ENCODE data around the gene MAT1A. TPM values are rescaled to one million over a fixed set of nuclear protein-coding genes. Genes with fewer than 3 reads are reported as not detected.
"Not testable (repeated sequence)": the region's sequence is repeated elsewhere in the genome, so short reads cannot be mapped to it uniquely, and the experiment has no call there.

MAT1A gene
- total and polyA plus RNA-seq, 9 donors, result 0.72 to 7.7 (median 1.5) TPM

DNA sequence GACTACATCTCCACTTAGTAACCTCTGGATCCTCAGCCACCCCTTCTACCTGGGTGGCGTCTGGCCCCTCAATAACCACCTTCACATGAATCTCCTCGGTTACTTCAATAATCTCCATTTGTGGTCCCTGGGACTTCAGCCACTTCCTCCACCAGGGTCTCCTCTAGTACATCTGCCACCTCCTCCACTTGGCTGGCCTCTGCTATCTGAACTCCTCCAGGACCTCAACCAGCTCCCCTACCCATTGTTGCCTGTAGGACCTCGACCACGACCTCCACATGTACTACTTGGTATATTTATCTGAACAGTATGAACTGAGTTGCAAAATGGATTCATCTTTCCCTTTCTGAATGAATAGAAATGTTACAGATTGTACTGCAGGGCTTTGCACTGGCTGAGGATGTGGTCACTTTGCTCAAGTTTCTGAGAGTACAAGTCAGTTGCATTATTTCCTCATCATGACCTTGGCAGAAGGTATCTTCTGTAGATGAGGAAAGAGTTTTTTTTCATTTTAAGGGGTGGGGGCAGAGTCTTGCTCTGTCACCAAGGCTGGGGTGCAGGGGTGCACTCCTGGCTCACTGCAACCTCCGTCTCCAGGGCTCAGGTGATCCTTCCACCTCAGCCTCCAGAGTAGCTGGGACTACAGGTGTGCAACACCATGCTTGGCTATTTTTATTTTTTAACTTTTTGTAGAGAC lies 36.0 kb downstream of the MAT1A start:
- 78 to 88% (median 81%) methylated on average over 5 of the region's 5 CpGs for WGBS, 3 donors
- H3K4me3 ChIP-seq, result no peak overlapping the region
- no peak for DNase-seq
- TF ChIP-seq EP300 (IDR thresholded peaks at IDR 0.05) (no peak), POLR2A (IDR thresholded peaks at IDR 0.05) (no peak)
- TF ChIP-seq, protein P1, sequence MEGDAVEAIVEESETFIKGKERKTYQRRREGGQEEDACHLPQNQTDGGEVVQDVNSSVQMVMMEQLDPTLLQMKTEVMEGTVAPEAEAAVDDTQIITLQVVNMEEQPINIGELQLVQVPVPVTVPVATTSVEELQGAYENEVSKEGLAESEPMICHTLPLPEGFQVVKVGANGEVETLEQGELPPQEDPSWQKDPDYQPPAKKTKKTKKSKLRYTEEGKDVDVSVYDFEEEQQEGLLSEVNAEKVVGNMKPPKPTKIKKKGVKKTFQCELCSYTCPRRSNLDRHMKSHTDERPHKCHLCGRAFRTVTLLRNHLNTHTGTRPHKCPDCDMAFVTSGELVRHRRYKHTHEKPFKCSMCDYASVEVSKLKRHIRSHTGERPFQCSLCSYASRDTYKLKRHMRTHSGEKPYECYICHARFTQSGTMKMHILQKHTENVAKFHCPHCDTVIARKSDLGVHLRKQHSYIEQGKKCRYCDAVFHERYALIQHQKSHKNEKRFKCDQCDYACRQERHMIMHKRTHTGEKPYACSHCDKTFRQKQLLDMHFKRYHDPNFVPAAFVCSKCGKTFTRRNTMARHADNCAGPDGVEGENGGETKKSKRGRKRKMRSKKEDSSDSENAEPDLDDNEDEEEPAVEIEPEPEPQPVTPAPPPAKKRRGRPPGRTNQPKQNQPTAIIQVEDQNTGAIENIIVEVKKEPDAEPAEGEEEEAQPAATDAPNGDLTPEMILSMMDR (IDR thresholded peaks at IDR 0.05), result no peak
- no peak overlapping the region for H3K27ac ChIP-seq
- intact Hi-C loops (cut with DNase I), result no loop called here
- H3K27me3 ChIP-seq, result no peaks in the 10 kb centered on the region
- H3K9me3 ChIP-seq, result no peaks in the 10 kb centered on the region
- no peaks in the 10 kb centered on the region for H3K4me1 ChIP-seq (ENCODE audit: insufficient read depth)
- H3K36me3 ChIP-seq, result no peaks in the 10 kb centered on the region

DNA sequence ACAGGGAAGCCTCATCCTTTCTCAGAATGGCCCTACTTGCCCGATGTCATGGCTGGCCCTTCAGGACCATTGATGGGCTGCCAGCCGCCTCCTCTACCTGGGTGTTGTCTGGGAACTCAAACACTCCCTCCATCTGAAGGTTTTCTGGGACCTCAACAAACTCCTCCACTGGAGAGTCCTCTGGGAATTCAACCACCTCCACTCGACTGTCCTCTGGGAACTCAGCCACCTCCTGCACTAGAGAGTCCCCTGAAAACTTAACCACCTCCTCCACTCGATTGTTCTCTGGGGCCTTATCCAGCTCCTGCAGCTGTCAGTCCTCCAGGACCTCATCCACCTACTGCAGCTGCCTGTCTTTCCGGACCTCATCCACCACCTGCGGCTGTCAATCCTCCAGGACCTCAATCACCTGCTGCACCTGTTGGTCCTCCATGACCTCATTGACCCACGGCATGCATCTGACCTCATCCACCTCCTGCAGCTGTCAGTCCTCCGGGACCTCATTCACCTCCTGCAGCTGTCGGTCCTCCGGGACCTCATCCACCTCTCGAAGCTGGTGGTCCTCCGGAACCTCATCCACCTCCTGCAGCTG lies 37.1 kb downstream of the MAT1A start:
- no peak for DNase-seq
- Histone ChIP-seq H3K36me3 (no peaks in the 10 kb centered on the region), H3K4me1 (ENCODE audit: insufficient read depth) (no peaks in the 10 kb centered on the region), H3K27me3 (no peaks in the 10 kb centered on the region), H3K4me3 (no peak overlapping the region), H3K27ac (no peak overlapping the region), H3K9me3 (no peaks in the 10 kb centered on the region)
- no peak for TF ChIP-seq POLR2A (IDR thresholded peaks at IDR 0.05)
- 85 to 86% (median 85%) methylated on average over 12 of the region's 12 CpGs for WGBS, 3 donors
- intact Hi-C loops (cut with DNase I), result no loop called here

DNA sequence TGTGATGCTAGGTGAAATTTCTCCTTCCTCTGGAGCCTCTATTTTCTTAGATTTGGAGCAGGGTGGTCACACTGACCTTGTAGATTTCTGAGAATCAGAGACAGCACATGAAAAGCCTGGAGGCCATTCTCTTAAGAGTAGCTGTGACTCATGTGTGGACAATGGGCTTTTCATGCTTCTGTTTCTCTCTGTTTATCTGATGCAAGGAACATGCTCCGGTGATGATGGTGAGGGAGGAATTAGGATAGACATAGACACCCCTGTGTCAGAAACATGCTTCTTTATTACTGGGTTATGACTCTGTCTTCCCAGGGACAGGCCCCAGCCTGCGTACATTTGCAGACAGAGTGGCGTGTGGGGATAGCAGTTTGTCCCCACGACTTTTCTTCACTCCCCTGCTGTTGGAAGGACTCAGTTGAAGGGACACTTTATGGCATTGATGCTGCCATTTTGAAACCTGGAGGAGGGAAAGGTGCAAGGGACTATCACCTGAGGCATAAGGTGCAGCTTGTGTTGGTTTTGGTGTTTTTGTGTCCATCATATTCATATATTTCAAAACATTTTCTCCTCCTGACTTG lies 37.7 kb downstream of the MAT1A start:
- 84 to 91% (median 88%) methylated on average over 3 to 4 of the region's 4 CpGs for WGBS, 3 donors

DNA sequence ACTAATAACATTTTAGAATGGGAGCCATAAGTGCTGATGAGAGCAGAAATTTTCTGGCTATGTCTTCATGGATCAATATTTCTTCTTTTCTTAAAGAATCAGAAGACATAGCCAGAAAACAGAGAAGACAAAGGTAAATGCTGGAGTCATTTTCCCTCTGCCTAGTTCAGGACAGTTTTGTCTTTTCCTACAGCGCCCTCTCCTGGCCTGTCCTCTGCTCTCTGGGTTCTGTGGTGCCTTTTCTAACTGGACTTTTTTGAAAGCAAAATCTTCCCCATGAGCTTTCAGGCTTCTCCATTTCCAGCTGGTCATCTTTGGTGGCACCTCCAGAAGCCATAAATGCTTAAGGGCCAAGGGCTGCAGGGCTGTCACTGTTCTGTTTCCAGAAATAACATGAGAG lies 39.1 kb downstream of the MAT1A start:
- DNase-seq; H3K9me3 ChIP-seq; intact Hi-C loops (cut with DNase I); H3K27ac ChIP-seq; H3K4me3 ChIP-seq; H3K27me3 ChIP-seq; H3K36me3 ChIP-seq; H3K4me1 ChIP-seq (ENCODE audit: insufficient read depth): not testable (repeated sequence)
- no CpG with 5 or more reads among the region's 1 CpG for WGBS, 3 donors

More for the DNA sequence above, 37.7 kb downstream of the MAT1A start:
- H3K9me3 ChIP-seq; H3K27me3 ChIP-seq; intact Hi-C loops (cut with DNase I); H3K4me3 ChIP-seq; H3K36me3 ChIP-seq; DNase-seq; H3K4me1 ChIP-seq (ENCODE audit: insufficient read depth); H3K27ac ChIP-seq: not testable (repeated sequence)

DNA sequence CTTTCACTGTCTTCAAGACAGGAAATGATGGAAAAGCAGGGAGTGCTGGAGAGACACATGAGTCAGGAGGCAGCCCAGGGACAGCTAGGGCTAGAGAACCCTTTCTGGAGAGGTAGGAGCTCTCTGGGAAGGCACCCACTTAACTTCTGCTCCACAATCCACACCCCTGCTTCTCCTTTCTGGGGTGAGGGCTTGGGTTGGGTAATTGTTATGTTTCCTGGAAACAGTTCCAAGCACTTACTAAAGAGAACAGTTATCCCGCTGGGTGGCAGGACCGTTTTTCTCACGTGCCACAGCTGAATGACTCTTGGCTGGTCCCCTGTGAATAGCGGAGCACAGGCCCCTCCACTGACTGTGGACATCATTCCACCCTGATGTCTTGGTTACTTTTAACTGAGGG lies 39.6 kb downstream of the MAT1A start:
- WGBS, 3 donors, result 69% methylated on average over 3 of the region's 4 CpGs; no CpG with 5 or more reads in 2 of the 3 donors
- H3K27me3 ChIP-seq; H3K27ac ChIP-seq; DNase-seq; H3K4me1 ChIP-seq (ENCODE audit: insufficient read depth); intact Hi-C loops (cut with DNase I); H3K9me3 ChIP-seq; H3K36me3 ChIP-seq; H3K4me3 ChIP-seq: not testable (repeated sequence)

DNA sequence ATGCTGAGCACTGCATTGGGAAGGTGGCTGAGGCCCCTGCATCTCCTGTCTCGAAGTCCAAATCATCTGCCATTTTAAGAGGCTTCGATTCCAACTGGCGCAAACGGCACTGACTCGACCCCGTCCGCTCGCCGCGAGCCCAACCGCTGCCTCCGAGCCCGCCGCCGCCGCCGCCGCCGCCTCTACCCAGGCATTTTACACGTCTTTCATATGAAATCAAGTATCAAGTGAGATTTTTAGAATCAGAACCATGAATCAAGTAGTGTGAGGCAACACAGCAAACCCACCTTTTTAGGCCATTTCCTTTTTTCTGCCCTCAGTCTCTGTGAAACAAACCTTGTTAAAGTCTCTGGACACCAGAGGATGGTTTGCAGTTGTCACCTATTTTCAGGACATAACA lies 41.8 kb downstream of the MAT1A start:
- DNase-seq; H3K9me3 ChIP-seq; H3K4me3 ChIP-seq; H3K4me1 ChIP-seq (ENCODE audit: insufficient read depth); H3K27me3 ChIP-seq; H3K36me3 ChIP-seq; H3K27ac ChIP-seq; intact Hi-C loops (cut with DNase I): not testable (repeated sequence)
- 90 to 100% (median 97%) methylated on average over 1 to 18 of the region's 20 CpGs for WGBS, 3 donors

DNA sequence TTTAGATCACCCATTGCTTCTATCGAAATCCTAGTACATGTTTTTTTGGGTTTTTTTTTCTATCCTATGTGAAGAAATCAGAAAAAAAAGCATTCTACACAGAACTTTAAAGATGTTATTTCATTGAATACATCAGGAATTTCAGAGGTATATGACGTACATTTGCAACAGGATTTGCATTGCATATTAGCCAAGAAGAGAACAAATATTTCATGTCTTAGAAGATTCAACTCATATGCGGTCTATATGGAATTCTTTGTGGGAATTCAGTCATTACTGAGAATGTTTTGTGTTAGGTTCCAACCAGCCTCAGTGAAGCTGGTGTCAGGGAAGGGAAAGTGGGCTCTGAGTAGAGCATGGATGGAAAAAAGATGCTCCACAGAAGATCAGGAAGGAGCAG lies 45.1 kb downstream of the MAT1A start:
- H3K9me3 ChIP-seq; H3K27me3 ChIP-seq; H3K36me3 ChIP-seq; H3K27ac ChIP-seq; H3K4me1 ChIP-seq (ENCODE audit: insufficient read depth); H3K4me3 ChIP-seq; intact Hi-C loops (cut with DNase I); DNase-seq: not testable (repeated sequence)
- 78 to 86% (median 79%) methylated on average over 3 of the region's 3 CpGs for WGBS, 3 donors

DNA sequence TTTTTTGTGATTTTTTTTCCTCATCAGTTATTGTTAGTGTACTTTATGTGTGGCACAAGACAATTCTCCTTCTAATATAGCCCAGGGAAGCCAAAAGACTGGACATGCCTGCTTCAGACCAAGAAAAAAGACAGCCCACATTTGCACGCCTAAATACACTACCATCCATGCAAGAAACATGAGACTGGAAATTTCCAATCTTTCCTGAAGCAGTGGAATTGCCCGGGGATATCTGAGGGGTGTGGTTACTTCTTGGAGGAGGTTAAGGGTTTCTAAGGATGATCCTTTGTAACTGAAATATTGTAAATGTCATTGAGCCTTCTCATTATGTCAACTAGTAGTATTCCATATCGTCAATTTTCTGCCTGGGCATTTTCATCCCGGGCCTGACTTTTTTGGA lies 47.1 kb downstream of the MAT1A start:
- not testable (repeated sequence) for H3K4me3 ChIP-seq
- WGBS, 3 donors, result 11 to 58% (median 20%) methylated on average over 2 to 3 of the region's 4 CpGs

DNA sequence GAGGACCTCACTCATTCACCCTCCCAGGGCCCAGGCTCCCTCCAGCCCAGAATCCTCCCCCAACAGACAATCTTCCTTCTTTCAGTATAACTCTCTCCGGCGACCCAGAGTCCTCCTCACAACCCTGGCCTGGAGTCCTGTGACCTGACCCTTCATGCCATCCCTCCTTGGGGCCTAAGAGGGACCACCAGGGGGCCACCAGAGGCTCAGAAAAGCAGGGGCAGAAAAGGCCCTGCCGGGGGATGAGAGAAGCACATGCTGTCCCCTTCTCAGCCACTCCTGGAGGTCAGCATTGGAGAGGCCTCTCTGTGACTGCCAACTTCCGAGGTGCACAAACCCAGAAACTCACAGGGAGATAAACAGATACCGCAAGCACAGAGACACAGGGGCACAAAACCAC lies 53.0 kb downstream of the MAT1A start:
- intact Hi-C loops (cut with DNase I); H3K4me3 ChIP-seq; H3K36me3 ChIP-seq; H3K27me3 ChIP-seq; H3K27ac ChIP-seq; H3K9me3 ChIP-seq; H3K4me1 ChIP-seq (ENCODE audit: insufficient read depth); DNase-seq: not testable (repeated sequence)
- WGBS, 3 donors, result 79 to 100% methylated on average over 1 to 5 of the region's 5 CpGs; no CpG with 5 or more reads in 1 of the 3 donors

More for the DNA sequence above, 47.1 kb downstream of the MAT1A start:
- H3K27ac ChIP-seq; H3K27me3 ChIP-seq; H3K4me1 ChIP-seq (ENCODE audit: insufficient read depth); H3K9me3 ChIP-seq; intact Hi-C loops (cut with DNase I); H3K36me3 ChIP-seq; DNase-seq: not testable (repeated sequence)

DNA sequence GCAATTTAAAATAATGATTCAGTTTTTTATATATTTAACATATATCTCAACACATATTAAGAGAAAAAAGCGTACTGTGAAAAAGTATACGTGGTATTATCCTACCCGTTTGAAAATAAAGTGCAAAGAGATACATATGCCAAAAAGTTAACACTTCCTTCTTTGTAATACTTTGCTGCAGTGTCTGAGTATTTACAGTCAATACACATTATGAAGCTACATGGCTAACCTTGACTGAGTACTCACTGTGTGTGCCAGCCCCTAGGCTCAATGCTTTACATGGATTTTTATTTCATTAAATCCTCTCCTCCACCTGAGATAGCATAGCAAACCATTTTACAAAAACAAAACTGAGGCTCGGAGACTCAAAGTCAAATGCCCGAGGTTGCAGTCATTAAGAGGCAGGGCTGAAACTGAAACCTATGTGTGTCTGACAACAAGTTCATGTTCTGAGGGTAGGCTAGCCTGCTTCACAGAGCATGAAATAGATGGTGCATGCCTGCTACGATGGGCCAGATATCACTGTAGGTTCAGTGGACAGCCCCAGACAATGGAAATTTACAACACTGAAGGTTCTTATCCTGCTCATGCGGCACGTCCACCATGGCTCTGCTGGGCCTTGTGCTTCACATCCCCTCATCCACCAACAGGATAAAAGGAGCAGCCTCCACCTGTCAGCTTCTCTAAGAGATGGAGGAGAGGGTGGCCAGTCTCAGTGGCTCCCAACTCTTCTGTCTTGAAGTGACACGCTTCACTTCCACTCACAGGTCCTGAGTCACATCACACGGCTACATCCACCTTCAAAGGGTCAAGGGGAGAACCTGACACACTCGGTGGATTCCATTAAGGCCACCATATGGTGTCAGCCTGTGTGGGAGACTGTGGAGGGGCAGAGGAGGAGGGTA lies 54.9 kb downstream of the MAT1A start:
- H3K9me3 ChIP-seq; H3K27me3 ChIP-seq; H3K27ac ChIP-seq; H3K36me3 ChIP-seq; DNase-seq; H3K4me3 ChIP-seq; intact Hi-C loops (cut with DNase I); H3K4me1 ChIP-seq (ENCODE audit: insufficient read depth): not testable (repeated sequence)
- WGBS, 3 donors, result 69 to 77% (median 74%) methylated on average over 11 of the region's 11 CpGs
